ENCODE data around the gene MSRB1. TPM values are rescaled to one million over a fixed set of nuclear protein-coding genes. Genes with fewer than 3 reads are reported as not detected.
A peak's percentile ranks its signal among the peaks of the same experiment; 100 is the strongest.

MSRB1 gene
- total RNA-seq, 2 donors from 2014 or later, result 20.6 to 23.5 TPM

DNA sequence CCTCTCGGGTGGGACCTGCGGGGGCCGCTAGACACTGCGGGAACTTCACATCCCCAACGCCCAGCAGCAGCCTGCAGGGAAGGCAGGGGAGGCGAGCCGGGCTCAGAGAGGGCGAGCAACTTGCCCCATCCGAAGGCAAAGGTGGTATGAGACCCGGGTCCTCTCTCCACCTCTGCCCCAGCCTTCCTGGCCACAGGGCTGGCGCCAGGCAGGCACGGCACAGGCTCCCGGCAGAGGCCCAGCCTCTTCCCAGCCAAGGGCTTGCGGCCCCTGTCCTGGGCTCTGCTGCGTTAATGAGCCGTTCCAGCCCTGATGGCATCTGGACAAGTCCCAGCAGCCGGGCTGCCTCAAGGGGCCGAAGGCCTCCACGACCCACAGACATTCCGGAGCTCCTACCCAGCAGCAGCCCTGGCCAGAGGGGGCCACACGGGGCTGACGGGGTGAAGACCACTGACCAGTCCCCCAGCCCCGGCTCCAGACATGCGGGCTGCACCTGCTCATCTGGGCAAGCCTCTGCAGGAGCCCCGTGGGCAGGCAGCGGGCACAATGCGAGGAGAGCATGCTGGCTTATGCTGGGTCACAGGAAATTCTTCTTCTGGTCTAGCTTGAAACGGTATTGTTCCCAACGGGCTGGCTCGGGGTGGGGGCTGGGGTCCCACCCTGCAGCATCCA lies 23.5 kb downstream of the MSRB1 start:
- Mint-ChIP-seq H3K36me3 (ENCODE audit: low read depth) (no peaks in the 10 kb centered on the region), H3K4me1 (peaks cover 2% of the 10 kb centered on the region), H3K27me3 (ENCODE audit: insufficient read depth) (peaks cover 91% of the 10 kb centered on the region), H3K9me3 (no peaks in the 10 kb centered on the region), H3K4me3 (no peak overlapping the region), H3K27ac (no peak overlapping the region)
- DNase-seq, result peak; percentile 69
- H3K9ac ChIP-seq (ENCODE audit: extremely low read depth, low read length, poor library complexity, severe bottlenecking), result no peak overlapping the region
- 48 to 57% methylated on average over 19 to 30 of the region's 30 CpGs for WGBS, 2 experiments (ENCODE audit: insufficient coverage in 1 of 2, insufficient read length in 1 of 2)
- H3K27ac ChIP-seq (ENCODE audit: low read depth, low read length), result no peak overlapping the region
- H3K36me3 ChIP-seq (ENCODE audit: control insufficient read depth, insufficient read depth, low read length), result no peaks in the 10 kb centered on the region
- no peaks in the 10 kb centered on the region for H3K4me1 ChIP-seq (ENCODE audit: control insufficient read depth, insufficient read depth, low read length)
- no peak overlapping the region for H3K4me3 ChIP-seq (ENCODE audit: low read length)
- no peaks in the 10 kb centered on the region for H3K9me3 ChIP-seq (ENCODE audit: control insufficient read depth, low read length)
- TF ChIP-seq, protein P1, sequence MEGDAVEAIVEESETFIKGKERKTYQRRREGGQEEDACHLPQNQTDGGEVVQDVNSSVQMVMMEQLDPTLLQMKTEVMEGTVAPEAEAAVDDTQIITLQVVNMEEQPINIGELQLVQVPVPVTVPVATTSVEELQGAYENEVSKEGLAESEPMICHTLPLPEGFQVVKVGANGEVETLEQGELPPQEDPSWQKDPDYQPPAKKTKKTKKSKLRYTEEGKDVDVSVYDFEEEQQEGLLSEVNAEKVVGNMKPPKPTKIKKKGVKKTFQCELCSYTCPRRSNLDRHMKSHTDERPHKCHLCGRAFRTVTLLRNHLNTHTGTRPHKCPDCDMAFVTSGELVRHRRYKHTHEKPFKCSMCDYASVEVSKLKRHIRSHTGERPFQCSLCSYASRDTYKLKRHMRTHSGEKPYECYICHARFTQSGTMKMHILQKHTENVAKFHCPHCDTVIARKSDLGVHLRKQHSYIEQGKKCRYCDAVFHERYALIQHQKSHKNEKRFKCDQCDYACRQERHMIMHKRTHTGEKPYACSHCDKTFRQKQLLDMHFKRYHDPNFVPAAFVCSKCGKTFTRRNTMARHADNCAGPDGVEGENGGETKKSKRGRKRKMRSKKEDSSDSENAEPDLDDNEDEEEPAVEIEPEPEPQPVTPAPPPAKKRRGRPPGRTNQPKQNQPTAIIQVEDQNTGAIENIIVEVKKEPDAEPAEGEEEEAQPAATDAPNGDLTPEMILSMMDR (conservative IDR thresholded peaks at IDR 0.05), result no peak
- peaks cover 96% of the 10 kb centered on the region for H3K27me3 ChIP-seq (ENCODE audit: control insufficient read depth, insufficient read depth, low read length, poor library complexity, severe bottlenecking)

DNA sequence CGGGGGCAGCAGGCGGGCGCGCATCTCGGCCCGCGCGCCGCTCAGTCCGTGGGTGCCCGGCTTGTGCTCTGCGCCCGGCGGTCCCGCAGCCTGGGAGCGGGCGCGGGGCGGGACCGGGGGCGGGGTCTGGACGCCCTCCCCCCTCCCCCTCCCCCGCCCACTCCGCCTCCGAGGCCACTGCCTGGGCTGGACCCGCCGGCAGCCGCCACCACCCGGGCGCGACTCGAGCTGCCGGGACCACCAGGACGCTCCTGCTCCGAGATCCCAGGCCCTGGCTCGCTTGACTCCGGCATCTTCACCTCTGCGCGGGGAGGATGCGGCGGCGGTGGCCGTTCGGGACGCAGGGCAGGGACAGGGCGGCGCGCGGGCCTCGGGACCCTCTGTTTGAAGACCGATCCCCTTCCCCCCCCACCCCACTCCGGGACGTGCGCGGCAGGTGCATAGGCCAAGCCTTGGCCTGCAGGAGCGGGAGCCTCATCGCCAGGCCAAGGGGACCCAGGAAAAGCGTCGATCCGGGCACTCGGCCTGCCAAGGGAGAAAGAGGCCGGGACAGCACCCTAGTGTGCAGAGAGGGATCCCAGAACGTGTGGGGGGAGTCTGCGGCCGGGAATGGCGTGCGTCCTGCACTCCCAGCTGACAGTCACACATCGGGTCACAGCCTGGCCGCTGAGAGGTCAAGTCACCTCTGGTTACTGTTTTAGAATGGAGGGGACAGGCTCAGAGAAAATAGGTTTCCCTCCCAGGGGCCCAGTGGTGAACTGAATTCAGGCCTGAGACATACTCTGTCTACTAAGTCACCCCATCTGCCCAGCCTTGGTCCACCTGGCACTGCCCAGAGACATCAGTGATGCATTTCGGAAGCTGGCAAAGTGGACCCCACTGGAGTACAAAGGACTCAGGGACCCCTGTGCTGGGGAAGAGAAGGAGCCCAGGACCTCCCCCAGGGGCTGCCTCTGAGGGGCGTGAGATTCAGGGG lies 24.4 kb downstream of the MSRB1 start, which contains the start of gene HS3ST6:
Gene HS3ST6 (minus strand): TSS at position 65 of the 976 bp plus-strand sequence. CDS start 92 bp downstream, outside the sequence.
- no peak within 1 kb of the TSS for H3K9ac ChIP-seq (ENCODE audit: extremely low read depth, low read length, poor library complexity, severe bottlenecking)

More for the DNA sequence above, 24.4 kb downstream of the MSRB1 start, which contains the start of gene HS3ST6:
- H3K27me3 ChIP-seq (ENCODE audit: control insufficient read depth, insufficient read depth, low read length, poor library complexity, severe bottlenecking), result peaks cover 96% of the 10 kb centered on the region
- no peaks in the 10 kb centered on the region for H3K9me3 ChIP-seq (ENCODE audit: control insufficient read depth, low read length)
- peaks cover 2% of the 10 kb centered on the region for H3K4me1 Mint-ChIP-seq
- no peak within 1 kb of the TSS for H3K27ac ChIP-seq (ENCODE audit: low read depth, low read length)
- no peaks in the 10 kb centered on the region for H3K36me3 Mint-ChIP-seq (ENCODE audit: low read depth)
- DNase-seq, result peak; percentile 79
- H3K4me1 ChIP-seq (ENCODE audit: control insufficient read depth, insufficient read depth, low read length), result no peaks in the 10 kb centered on the region
- H3K27me3 Mint-ChIP-seq (ENCODE audit: insufficient read depth), result peaks cover 86% of the 10 kb centered on the region
- peak within 1 kb of the TSS; percentile 25 for H3K4me3 Mint-ChIP-seq
- TF ChIP-seq, protein P1 (conservative IDR thresholded peaks at IDR 0.05), result no peak
- H3K27ac Mint-ChIP-seq, result no peak within 1 kb of the TSS
- WGBS, 2 experiments (ENCODE audit: insufficient coverage in 1 of 2, insufficient read length in 1 of 2), result 9 to 22% methylated on average over 15 to 60 of the region's 71 CpGs
- H3K36me3 ChIP-seq (ENCODE audit: control insufficient read depth, insufficient read depth, low read length), result no peaks in the 10 kb centered on the region
- H3K9me3 Mint-ChIP-seq, result no peaks in the 10 kb centered on the region
- H3K4me3 ChIP-seq (ENCODE audit: low read length), result no peak within 1 kb of the TSS

All from endodermal cell (in vitro differentiated cells).